HepG2 (cell line): ENCODE results near the gene PP2D1. TPM values are rescaled to one million over a fixed set of nuclear protein-coding genes. Genes with fewer than 3 reads are reported as not detected.

Experiments used
- ARID2 ChIP-seq: sonication (generic); formaldehyde crosslinking; IDR thresholded peaks from 2 replicates; pipeline ENCODE4 v1.8.1; 2022; ENCODE audit warnings: mild to moderate bottlenecking, missing genetic modification reagents, borderline replicate concordance
- BCL3 ChIP-seq: sonication (generic); formaldehyde crosslinking; IDR thresholded peaks from 2 replicates; pipeline ENCODE4 v1.5.1; 2020; ENCODE audit warnings: mild to moderate bottlenecking, missing genetic modification reagents, moderate library complexity
- FOXA3 ChIP-seq: IDR thresholded peaks from 2 replicates; pipeline ENCODE4 v1.6.1; 2016; ENCODE audit warnings: missing genetic modification reagents, missing compliant biosample characterization
- FUBP1 ChIP-seq: sonication (generic); formaldehyde crosslinking; IDR thresholded peaks from 2 replicates; pipeline ENCODE4 v1.5.1; 2020; ENCODE audit warnings: missing genetic modification reagents, mild to moderate bottlenecking, borderline replicate concordance
- GMEB1 ChIP-seq: sonication (generic); formaldehyde crosslinking; IDR thresholded peaks from 2 replicates; pipeline ENCODE4 v1.5.1; 2020; ENCODE audit warnings: missing genetic modification reagents, mild to moderate bottlenecking, borderline replicate concordance
- LBX2 ChIP-seq: sonication (generic); formaldehyde crosslinking; IDR thresholded peaks from 2 replicates; pipeline ENCODE4 v1.5.0; 2020; ENCODE audit warnings: missing genetic modification reagents, mild to moderate bottlenecking, borderline replicate concordance
- MLLT10 ChIP-seq: sonication (generic); formaldehyde crosslinking; IDR thresholded peaks from 2 replicates; pipeline ENCODE4 v1.4.0; 2020; ENCODE audit warnings: missing genetic modification reagents
- NONO ChIP-seq, 2 experiments: fragments of 450-650 bp in 1 of 2; sonication (generic) in 1 of 2; formaldehyde crosslinking in 1 of 2; IDR thresholded peaks in 1 of 2; conservative IDR thresholded peaks in 1 of 2; 2 replicates each; pipeline versions ENCODE4 v1.6.1 to v1.8.0; 2017 to 2022; ENCODE audit warnings: mild to moderate bottlenecking in 1 of 2, missing genetic modification reagents in 1 of 2, moderate library complexity in 1 of 2
- PHF5A ChIP-seq: IDR thresholded peaks from one replicate; pipeline ENCODE4 v1.6.1; 2018; ENCODE audit warnings: low read depth, missing genetic modification reagents; ENCODE audit not compliant: unreplicated experiment
- POLR2AphosphoS5 ChIP-seq: IDR thresholded peaks from 2 replicates; pipeline ENCODE4 v1.6.1; 2012; ENCODE audit warnings: low read depth, low read length
- YY1 ChIP-seq: IDR thresholded peaks from 2 replicates; pipeline ENCODE4 v1.6.1; 2011; ENCODE audit warnings: low read length, low read depth, moderate library complexity, mild to moderate bottlenecking; ENCODE audit not compliant: insufficient read depth, insufficient replicate concordance
- ZBTB4 ChIP-seq: sonication (generic); formaldehyde crosslinking; IDR thresholded peaks from 2 replicates; pipeline ENCODE4 v1.4.0; 2020; ENCODE audit warnings: missing genetic modification reagents, mild to moderate bottlenecking, borderline replicate concordance
- ZFP90 ChIP-seq: sonication (generic); formaldehyde crosslinking; IDR thresholded peaks from 2 replicates; pipeline ENCODE4 v1.8.0; 2022; ENCODE audit warnings: missing genetic modification reagents, mild to moderate bottlenecking, inconsistent platforms, borderline replicate concordance
- ZNF207 ChIP-seq: fragments of 450-650 bp; IDR thresholded peaks from 2 replicates; pipeline ENCODE4 v1.6.1; 2016; ENCODE audit warnings: antibody characterized with exemption, borderline replicate concordance
- ZNF256 ChIP-seq: sonication (generic); formaldehyde crosslinking; conservative IDR thresholded peaks from 2 replicates; pipeline ENCODE4 v1.4.0; 2020; ENCODE audit warnings: missing genetic modification reagents
- ZUFSP ChIP-seq: sonication (generic); formaldehyde crosslinking; IDR thresholded peaks from 2 replicates; pipeline ENCODE4 v1.9.0; 2021; ENCODE audit warnings: missing genetic modification reagents, mild to moderate bottlenecking, borderline replicate concordance
- polyA plus RNA-seq, 8 experiments: library from polyadenylated mRNA; depleted of rRNA in 3 of 8; stranded (reverse) in 7 of 8; unstranded in 1 of 8; fragments of >200 nt; fragmentation: Illumina TruSeq in 4 of 8; extraction: Trizol in 4 of 8; gene quantifications; 2 replicates each; pipeline versions ENCODE4 v1.2.1 to v1.2.3, GENCODE V29; 2011 to 2016; ENCODE audit warnings: low read depth in 4 of 8, missing spikeins in 1 of 8, mixed read lengths in 1 of 8; ENCODE audit not compliant: insufficient read depth in 1 of 8
- total RNA-seq, 5 experiments: library from RNA; depleted of rRNA; stranded (reverse); fragments of >200 nt; fragmentation: Illumina TruSeq; extraction: Trizol; gene quantifications; 2 replicates each; pipeline ENCODE4 v1.2.3, GENCODE V29; 2016; ENCODE audit warnings: low read depth in 1 of 5

Gene PP2D1
- total and polyA plus RNA-seq, 2 of the 13 experiments (the other 11 are each of a cell fraction or from before 2014, with no cell fraction given): not detected

- TF ChIP-seq GMEB1 (CRISPR knock-in tag) (peak; percentile 97), YY1 (peak; percentile 92), NONO (IDR thresholded peaks at IDR 0.05) (no peak), NONO (CRISPR knock-in tag; conservative IDR thresholded peaks at IDR 0.05) (peak; percentile 93), POLR2AphosphoS5 (peak; percentile 73), ZBTB4 (0 out of 2 replicates have a peak, but pooled peaks have one; percentile 29), FUBP1 (CRISPR knock-in tag) (no peak), FOXA3 (peak; percentile 74), MLLT10 (CRISPR knock-in tag) (no peak), BCL3 (CRISPR knock-in tag) (peak; percentile 61; the same call in 1 of the 2 replicates), LBX2 (CRISPR knock-in tag) (0 out of 2 replicates have a peak, but pooled peaks have one; percentile 54), ZNF207 (peak; percentile 97; the same call in 1 of the 2 replicates), ARID2 (CRISPR knock-in tag) (no peak), PHF5A (no peak), ZNF256 (CRISPR knock-in tag) (no peak), ZUFSP (no peak), ZFP90 (CRISPR knock-in tag) (peak; percentile 54; the same call in 1 of the 2 replicates)
These were observed 65.1 kb downstream of the PP2D1 start, which contains the start of gene RAB5A (continued) for GRCh38 chr3:19946832-19947548.
